Keratinocyte (primary cell): ENCODE data around the gene MTERF4. TPM values are rescaled to one million over a fixed set of nuclear protein-coding genes. Genes with fewer than 3 reads are reported as not detected.

ENCODE experiments used
- DNase-seq: peaks from one replicate; pipeline ENCODE4 v3.0.0-alpha.2; 2011; ENCODE audit warnings: low read depth, missing footprints, low spot score
- FAIRE-seq: peaks from 2 replicates; lab custom pipeline; 2011; peaks lifted over from hg19 to GRCh38; lab: Jason Lieb, UNC
- H2AFZ ChIP-seq: 2 replicates; pipeline ENCODE4 v1.6.0; 2012; ENCODE audit warnings: low read length, control low read depth, inconsistent platforms; ENCODE audit not compliant: control insufficient read depth
- H3K27ac ChIP-seq: 2 replicates; pipeline ENCODE4 v1.5.1; 2011; ENCODE audit warnings: low read length; ENCODE audit not compliant: control insufficient read depth, insufficient read depth
- H3K27me3 ChIP-seq: 3 replicates; pipeline ENCODE4 v1.6.0; 2011; ENCODE audit warnings: low read length; ENCODE audit not compliant: control insufficient read depth, insufficient read depth; ENCODE audit errors: extremely low read depth
- H3K36me3 ChIP-seq, 2 experiments: 2 replicates in 1 of 2; 3 replicates in 1 of 2; pipeline ENCODE4 v1.5.1; 2011; ENCODE audit warnings: low read length in 2 of 2, mild to moderate bottlenecking in 1 of 2; ENCODE audit not compliant: control insufficient read depth in 2 of 2, insufficient read depth in 2 of 2; ENCODE audit errors: extremely low read depth in 1 of 2
- H3K4me1 ChIP-seq: 3 replicates; pipeline ENCODE4 v1.5.1; 2011; ENCODE audit warnings: low read length; ENCODE audit not compliant: control insufficient read depth, insufficient read depth; ENCODE audit errors: extremely low read depth
- H3K4me2 ChIP-seq: 3 replicates; pipeline ENCODE4 v1.6.0; 2011; ENCODE audit warnings: low read depth, low read length; ENCODE audit not compliant: control insufficient read depth, insufficient read depth; ENCODE audit errors: extremely low read depth
- H3K4me3 ChIP-seq, 3 experiments: fragments of 200-600 bp in 1 of 3; sonication (generic) in 1 of 3; 2 replicates in 2 of 3; 3 replicates in 1 of 3; pipeline ENCODE4 v1.5.1; 2011 to 2016; ENCODE audit warnings: low read length in 3 of 3, mild to moderate bottlenecking in 3 of 3, control low read depth in 2 of 3, inconsistent platforms in 1 of 3, low read depth in 1 of 3, mixed read lengths in 1 of 3, mixed run types in 1 of 3, moderate library complexity in 1 of 3; ENCODE audit not compliant: control insufficient read depth in 2 of 3, insufficient read depth in 2 of 3; ENCODE audit errors: extremely low read depth in 1 of 3
- H3K79me2 ChIP-seq: 2 replicates; pipeline ENCODE4 v1.6.0; 2012; ENCODE audit warnings: low read length; ENCODE audit not compliant: control insufficient read depth, insufficient read depth
- H3K9ac ChIP-seq: 3 replicates; pipeline ENCODE4 v1.6.0; 2011; ENCODE audit warnings: low read length; ENCODE audit not compliant: control insufficient read depth, insufficient read depth; ENCODE audit errors: extremely low read depth
- H3K9me1 ChIP-seq: 3 replicates; pipeline ENCODE4 v1.6.0; 2011; ENCODE audit warnings: low read length; ENCODE audit not compliant: control insufficient read depth, insufficient read depth; ENCODE audit errors: extremely low read depth
- H3K9me3 ChIP-seq: 2 replicates; pipeline ENCODE4 v1.5.1; 2012; ENCODE audit warnings: low read depth, low read length; ENCODE audit not compliant: control insufficient read depth
- H4K20me1 ChIP-seq: 3 replicates; pipeline ENCODE4 v1.6.0; 2011; ENCODE audit warnings: low read length; ENCODE audit not compliant: control insufficient read depth, insufficient read depth; ENCODE audit errors: extremely low read depth
- EZH2 ChIP-seq: IDR thresholded peaks from one replicate; pipeline ENCODE4 v1.6.1; 2012; ENCODE audit warnings: inconsistent platforms, mild to moderate bottlenecking, low read length, moderate library complexity
- dilution Hi-C: fragments of 300-500 bp; cut with MboI; formaldehyde crosslinking; loops from one replicate; pipeline ENCODE4 v1.7.0; 2020; ENCODE audit warnings: low sequenced_read_pairs; ENCODE audit not compliant: extremely low pct_ligation_motif_present
- polyA plus RNA-seq, 5 experiments: library from polyadenylated mRNA; depleted of rRNA in 3 of 5; stranded (reverse) in 3 of 5; stranded (forward) in 1 of 5; unstranded in 1 of 5; fragments of >200 nt; gene quantifications; 1 replicate in 1 of 5; 2 replicates in 3 of 5; 3 replicates in 1 of 5; pipeline versions ENCODE4 v1.2.1 to v1.2.3, GENCODE V29; 2011 to 2012; ENCODE audit warnings: missing spikeins in 2 of 5, low read depth in 1 of 5, low replicate concordance in 1 of 5
- TF ChIP-seq, protein P1 (sequence below), 3 experiments: IDR thresholded peaks in 1 of 3; conservative IDR thresholded peaks in 1 of 3; optimal IDR thresholded peaks in 1 of 3; 2 replicates in 2 of 3; 3 replicates in 1 of 3; pipeline versions ENCODE3 to v1.5.1; 2011; ENCODE audit warnings: low read length in 3 of 3, mild to moderate bottlenecking in 3 of 3, moderate library complexity in 2 of 3, control low read depth in 1 of 3, inconsistent platforms in 1 of 3; ENCODE audit not compliant: insufficient read depth in 2 of 3; ENCODE audit errors: extremely low read depth in 1 of 3

MTERF4 gene
- polyA plus RNA-seq, 1 donor (not counting 4 experiments of a cell fraction or from before 2014, with no cell fraction given), result 28.5 TPM

GRCh38 chr2:241064802-241065354, 37.2 kb downstream of the MTERF4 start:
- Histone ChIP-seq H3K9me1 (no peaks in the 10 kb centered on the region), H3K4me2 (no peak overlapping the region), H3K36me3 (no peaks in the 10 kb centered on the region), H3K79me2 (no peaks in the 10 kb centered on the region), H3K27ac (no peak overlapping the region), H2AFZ (no peak overlapping the region), H3K27me3 (no peaks in the 10 kb centered on the region), H4K20me1 (no peaks in the 10 kb centered on the region), H3K4me1 (peaks cover 25% of the 10 kb centered on the region), H3K9me3 (no peaks in the 10 kb centered on the region), H3K9ac (no peak overlapping the region), H3K4me3 (no peak overlapping the region)
- FAIRE-seq, result no peak
- TF ChIP-seq EZH2, result no peak
- TF ChIP-seq, protein P1, sequence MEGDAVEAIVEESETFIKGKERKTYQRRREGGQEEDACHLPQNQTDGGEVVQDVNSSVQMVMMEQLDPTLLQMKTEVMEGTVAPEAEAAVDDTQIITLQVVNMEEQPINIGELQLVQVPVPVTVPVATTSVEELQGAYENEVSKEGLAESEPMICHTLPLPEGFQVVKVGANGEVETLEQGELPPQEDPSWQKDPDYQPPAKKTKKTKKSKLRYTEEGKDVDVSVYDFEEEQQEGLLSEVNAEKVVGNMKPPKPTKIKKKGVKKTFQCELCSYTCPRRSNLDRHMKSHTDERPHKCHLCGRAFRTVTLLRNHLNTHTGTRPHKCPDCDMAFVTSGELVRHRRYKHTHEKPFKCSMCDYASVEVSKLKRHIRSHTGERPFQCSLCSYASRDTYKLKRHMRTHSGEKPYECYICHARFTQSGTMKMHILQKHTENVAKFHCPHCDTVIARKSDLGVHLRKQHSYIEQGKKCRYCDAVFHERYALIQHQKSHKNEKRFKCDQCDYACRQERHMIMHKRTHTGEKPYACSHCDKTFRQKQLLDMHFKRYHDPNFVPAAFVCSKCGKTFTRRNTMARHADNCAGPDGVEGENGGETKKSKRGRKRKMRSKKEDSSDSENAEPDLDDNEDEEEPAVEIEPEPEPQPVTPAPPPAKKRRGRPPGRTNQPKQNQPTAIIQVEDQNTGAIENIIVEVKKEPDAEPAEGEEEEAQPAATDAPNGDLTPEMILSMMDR (optimal IDR thresholded peaks at IDR 0.05 in 1 of 3, IDR thresholded peaks at IDR 0.05 in 1 of 3, conservative IDR thresholded peaks at IDR 0.05 in 1 of 3; ENCODE audit: extremely low read depth in 1 of 3, insufficient read depth in 2 of 3, low read length in 3 of 3), result no peak
- dilution Hi-C loops, result no loop called here
- no peak for DNase-seq

DNA sequence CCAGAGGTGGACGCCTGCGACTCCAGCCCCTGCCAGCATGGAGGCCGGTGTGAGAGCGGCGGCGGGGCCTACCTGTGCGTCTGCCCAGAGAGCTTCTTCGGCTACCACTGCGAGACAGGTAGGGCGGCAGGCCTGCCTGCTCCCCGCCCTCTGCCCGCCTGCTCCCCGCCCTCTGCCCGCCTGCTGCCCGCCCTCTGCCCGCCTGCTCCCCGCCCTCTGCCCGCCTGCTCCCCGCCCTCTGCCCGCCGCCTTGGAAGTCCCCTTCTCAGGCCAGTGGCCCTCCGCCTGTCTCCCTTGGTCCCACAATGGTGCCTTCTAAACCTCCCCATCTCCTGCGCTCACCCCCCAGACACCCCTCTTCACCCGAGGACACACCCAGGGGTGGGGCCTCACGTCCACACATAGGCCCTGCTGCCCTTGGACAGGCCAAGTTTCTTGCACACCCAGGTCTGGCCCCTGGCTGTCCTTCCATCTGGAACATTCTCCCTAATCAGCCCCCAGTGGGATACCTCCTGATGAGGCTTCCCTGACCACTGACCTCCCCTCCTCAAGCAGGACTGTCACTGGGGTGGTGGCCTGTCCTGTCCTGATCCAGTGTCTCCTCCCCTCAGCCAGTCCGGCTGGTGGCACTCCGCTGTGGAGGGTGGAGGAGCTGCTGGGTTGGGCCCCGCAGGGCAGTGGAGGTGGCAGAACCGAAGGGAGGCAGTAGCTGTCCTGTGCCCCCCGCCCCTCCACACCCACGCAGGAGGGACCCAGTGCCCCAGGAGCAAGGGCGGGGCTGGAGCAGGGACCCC, 37.9 kb downstream of the MTERF4 start:
- dilution Hi-C loops, result no loop called here
- no peak overlapping the region for H3K27ac ChIP-seq
- peak overlapping the region; percentile 22 for H3K4me2 ChIP-seq
- FAIRE-seq (no peak), DNase-seq (no peak)
- no peaks in the 10 kb centered on the region for H3K27me3 ChIP-seq
- peak overlapping the region; percentile 43 for H2AFZ ChIP-seq
- no peaks in the 10 kb centered on the region for H3K36me3 ChIP-seq
- no peaks in the 10 kb centered on the region for H3K9me1 ChIP-seq
- peak overlapping the region; percentile 15 for H3K9ac ChIP-seq
- no peaks in the 10 kb centered on the region for H4K20me1 ChIP-seq
- H3K4me3 ChIP-seq, result peak overlapping the region in 1 of 3 experiments; percentile 36
- H3K79me2 ChIP-seq, result no peaks in the 10 kb centered on the region
- no peak for TF ChIP-seq EZH2
- TF ChIP-seq, protein P1 (optimal IDR thresholded peaks at IDR 0.05 in 1 of 3, IDR thresholded peaks at IDR 0.05 in 1 of 3, conservative IDR thresholded peaks at IDR 0.05 in 1 of 3; ENCODE audit: extremely low read depth in 1 of 3, insufficient read depth in 2 of 3, low read length in 3 of 3), result no peak
- H3K9me3 ChIP-seq, result no peaks in the 10 kb centered on the region
- H3K4me1 ChIP-seq, result peaks cover 25% of the 10 kb centered on the region
